ENCODE data around the gene PLAC1.

Gene PLAC1

GRCh38 chrX:134537179-134537955, 120.9 kb downstream of the PLAC1 start:
- no peak for DNase-seq

- no peak for DNase-seq
These were observed 124.3 kb downstream of the PLAC1 start for GRCh38 chrX:134533952-134534351.

- no peak for DNase-seq
These were observed 124.9 kb downstream of the PLAC1 start for GRCh38 chrX:134533352-134533751.

- DNase-seq = no peak
These were observed 127.4 kb downstream of the PLAC1 start for GRCh38 chrX:134530845-134531244.

- no peak for DNase-seq
These were observed 128.8 kb downstream of the PLAC1 start for GRCh38 chrX:134529481-134529880.

- DNase-seq = no peak
These were observed 129.3 kb downstream of the PLAC1 start for GRCh38 chrX:134528960-134529359.

- no peak for DNase-seq
These were observed 131.9 kb downstream of the PLAC1 start for GRCh38 chrX:134526399-134526798.

- no peak for DNase-seq
These were observed 133.0 kb downstream of the PLAC1 start for GRCh38 chrX:134525086-134525792.

GRCh38 chrX:134524181-134524580, 134.1 kb downstream of the PLAC1 start:
- DNase-seq = no peak

GRCh38 chrX:134520860-134521390, 137.3 kb downstream of the PLAC1 start:
- peak; percentile 38 for DNase-seq

All from DMS153 (cell line).